Measurements from ENCODE around the gene C1QTNF8.

Gene C1QTNF8

GRCh38 chr16:1038932-1039331 is 57.1 kb downstream of the C1QTNF8 start:
- TF ChIP-seq CTCF (conservative IDR thresholded peaks at IDR 0.05; ENCODE audit: low read length): no peak
- no peak for DNase-seq (ENCODE audit: low read depth)
- H3K4me3 ChIP-seq (ENCODE audit: low read length): no peak overlapping the region
